GM19372 (cell line): ENCODE measurements around the gene KIF23.
"Not testable (repeated sequence)": the region's sequence is repeated elsewhere in the genome, so short reads cannot be mapped to it uniquely, and the experiment has no call there.

ENCODE experiments used
- ATAC-seq: cut with Tn5 transposase; IDR thresholded peaks from one replicate; pipeline ENCODE4 v1.9.1; 2021; ENCODE audit warnings: mild to moderate bottlenecking, low read depth, moderate library complexity; ENCODE audit not compliant: unreplicated experiment

Gene KIF23

GRCh38 chr15:69413822-69414700 is at the start of gene KIF23:
Gene KIF23, plus strand, starts transcription at chr15:69414349. Its CDS starts 117 bp downstream, at chr15:69414466.
- peak; percentile 95 for ATAC-seq

- ATAC-seq = no peak
Observed at GRCh38 chr15:69367236-69367635, 46.9 kb upstream of the KIF23 start.

GRCh38 chr15:69369631-69370030 is 44.5 kb upstream of the KIF23 start:
- no peak for ATAC-seq

GRCh38 chr15:69373406-69373805 is 40.7 kb upstream of the KIF23 start:
- ATAC-seq = no peak

GRCh38 chr15:69375151-69375790 is 38.9 kb upstream of the KIF23 start:
- no peak for ATAC-seq

- ATAC-seq = no peak
Observed at GRCh38 chr15:69377216-69377970, 36.8 kb upstream of the KIF23 start.

GRCh38 chr15:69380100-69380725 is 33.9 kb upstream of the KIF23 start:
- ATAC-seq = no peak

- no peak for ATAC-seq
Observed at GRCh38 chr15:69380726-69381105, 33.4 kb upstream of the KIF23 start.

GRCh38 chr15:69382176-69382575 is 32.0 kb upstream of the KIF23 start:
- ATAC-seq = not testable (repeated sequence)

GRCh38 chr15:69384066-69384465 is 30.1 kb upstream of the KIF23 start:
- not testable (repeated sequence) for ATAC-seq

GRCh38 chr15:69384626-69385598 is 29.2 kb upstream of the KIF23 start:
- ATAC-seq = no peak

GRCh38 chr15:69385831-69386230 is 28.3 kb upstream of the KIF23 start:
- ATAC-seq = no peak

- ATAC-seq = no peak
Observed at GRCh38 chr15:69386284-69386683, 27.9 kb upstream of the KIF23 start.

GRCh38 chr15:69388260-69388705 is 25.9 kb upstream of the KIF23 start:
- no peak for ATAC-seq

GRCh38 chr15:69389426-69389825 is 24.7 kb upstream of the KIF23 start:
- ATAC-seq = no peak

- no peak for ATAC-seq
Observed at GRCh38 chr15:69390575-69390974, 23.6 kb upstream of the KIF23 start.

- no peak for ATAC-seq
Observed at GRCh38 chr15:69391046-69391757, 22.9 kb upstream of the KIF23 start.

GRCh38 chr15:69392352-69392751 is 21.8 kb upstream of the KIF23 start:
- no peak for ATAC-seq
